ENCODE measurements around the gene SEMA5A.

Gene SEMA5A

DNA sequence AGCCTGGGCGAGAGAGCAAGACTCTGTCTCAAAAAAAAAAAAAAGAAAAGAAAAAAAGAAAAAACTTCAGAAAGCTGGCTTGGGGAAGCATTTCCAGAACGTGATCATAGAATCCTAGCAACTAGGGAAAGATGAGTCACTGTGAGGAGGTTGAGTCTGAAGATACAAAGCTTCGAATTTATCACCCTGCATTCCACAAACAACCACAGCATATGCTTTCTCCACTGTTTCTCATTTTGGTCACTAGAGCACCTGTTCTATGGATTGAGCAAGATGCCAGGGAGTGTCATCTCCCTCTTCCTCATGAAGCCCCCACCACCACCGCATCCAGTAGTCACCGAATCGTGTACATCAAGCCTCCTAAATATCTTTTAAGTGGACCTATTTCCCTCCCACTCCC is 37.9 kb downstream of the SEMA5A start:
- no peak for DNase-seq

DNA sequence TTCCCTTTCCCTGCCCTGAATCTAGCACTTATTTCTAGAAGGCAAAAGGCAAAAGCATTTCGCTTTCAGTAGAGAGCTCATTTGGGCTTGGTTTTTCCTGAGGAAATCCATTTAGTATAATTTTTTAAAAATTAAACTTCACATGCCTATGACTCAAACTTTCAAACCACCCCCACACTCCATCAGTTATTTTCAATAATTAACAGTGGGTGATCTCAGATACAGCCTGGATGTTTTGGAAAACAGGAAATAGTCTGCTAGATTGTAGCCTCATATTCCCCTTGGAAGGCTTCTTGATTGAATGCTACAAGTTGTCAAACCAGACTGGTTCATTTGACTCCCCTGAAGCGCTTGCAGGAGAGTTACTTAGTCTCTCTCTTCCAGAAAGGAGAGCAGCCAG is 40.6 kb downstream of the SEMA5A start:
- no peak for DNase-seq

DNA sequence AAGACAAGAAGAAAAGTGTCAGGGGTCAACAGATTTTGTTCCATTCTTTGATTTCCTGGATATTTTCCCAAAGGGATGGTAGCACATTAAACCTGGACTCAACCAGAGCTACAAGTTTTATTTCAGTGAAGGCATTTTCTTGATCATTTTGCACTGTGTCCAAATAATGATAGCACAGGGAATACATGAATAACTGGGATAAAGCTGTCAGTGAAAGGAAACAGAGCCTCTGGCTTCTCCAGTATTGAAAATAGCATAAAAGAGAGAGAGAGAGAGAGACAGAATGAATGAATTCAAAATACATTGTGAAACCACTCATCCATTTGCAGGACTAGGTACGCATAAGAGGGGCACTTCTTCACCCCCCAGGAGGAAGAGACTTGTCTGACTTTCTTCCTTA is 43.0 kb downstream of the SEMA5A start:
- no peak for DNase-seq

DNA sequence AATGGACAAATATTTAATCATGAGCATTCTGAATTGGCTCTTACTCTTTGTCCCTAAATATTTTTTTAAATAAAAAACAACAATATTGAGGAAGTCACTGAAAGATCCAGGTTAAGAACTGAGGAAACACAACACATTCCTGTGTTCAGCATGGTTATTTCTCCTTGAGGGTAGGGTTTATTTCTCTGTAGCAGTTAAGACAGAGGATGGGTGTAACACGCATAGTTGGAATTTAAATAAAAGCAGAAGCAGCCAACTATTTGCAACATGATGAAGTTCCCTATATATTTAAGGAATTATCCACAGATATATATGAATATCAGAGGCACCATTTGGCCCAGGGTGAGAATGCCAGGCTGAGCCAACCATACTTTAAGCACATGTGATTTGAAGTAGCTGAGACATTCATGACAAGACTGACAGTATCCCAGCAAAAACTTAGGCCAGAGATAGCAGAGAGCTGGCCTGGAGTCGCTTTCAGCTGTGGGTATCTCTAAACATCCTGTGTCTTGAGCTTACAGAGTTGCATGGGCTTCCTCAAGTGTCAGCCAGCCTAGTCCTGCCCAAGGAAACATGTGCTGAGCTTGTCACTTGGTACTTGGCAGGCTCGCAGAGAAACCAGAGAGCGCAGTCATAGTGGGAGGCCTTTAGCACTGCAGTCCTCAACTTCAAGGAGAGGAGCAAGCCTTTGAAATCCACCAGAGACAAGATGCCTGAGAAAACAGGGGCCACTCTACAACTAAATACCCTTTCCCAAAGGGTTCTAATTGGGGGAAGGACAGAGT is 43.6 kb downstream of the SEMA5A start:
- DNase-seq = no peak

DNA sequence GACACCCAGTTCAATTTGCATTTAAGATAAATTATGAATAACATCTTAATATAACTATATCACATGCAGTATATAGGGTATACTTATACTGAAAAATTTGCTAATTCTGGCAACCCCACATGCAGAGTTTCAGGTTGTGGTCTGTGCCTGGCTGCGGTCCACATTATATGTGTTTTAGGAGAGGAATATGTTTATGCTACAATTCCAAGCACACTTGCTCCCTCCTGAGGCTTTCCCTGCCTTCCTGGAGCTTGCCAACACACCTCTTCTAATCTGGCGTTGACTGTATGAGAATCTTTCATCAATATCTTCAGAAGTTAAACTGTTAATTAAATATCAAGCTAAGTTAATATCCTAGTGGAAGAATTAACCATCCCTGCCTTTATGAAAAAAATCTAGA is 45.2 kb downstream of the SEMA5A start:
- DNase-seq = no peak

DNA sequence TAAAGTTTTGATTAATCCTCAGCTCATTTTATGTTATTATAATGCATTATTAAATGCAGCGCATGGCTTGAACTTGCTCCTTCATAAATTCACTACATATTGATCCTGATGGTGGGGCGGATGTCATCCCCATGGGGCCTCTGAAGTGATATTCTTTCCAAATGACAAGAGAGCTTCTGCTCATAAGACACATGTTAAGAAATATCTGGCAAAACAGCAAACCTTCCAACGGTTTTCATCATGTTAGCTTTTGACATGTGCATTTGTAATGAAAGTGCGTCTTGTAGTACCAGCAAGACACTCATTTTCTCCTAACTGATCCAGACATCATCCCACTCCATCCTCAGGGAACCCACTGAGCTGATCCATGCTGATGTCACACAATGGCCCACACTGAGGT is 45.7 kb downstream of the SEMA5A start:
- DNase-seq = no peak

DNA sequence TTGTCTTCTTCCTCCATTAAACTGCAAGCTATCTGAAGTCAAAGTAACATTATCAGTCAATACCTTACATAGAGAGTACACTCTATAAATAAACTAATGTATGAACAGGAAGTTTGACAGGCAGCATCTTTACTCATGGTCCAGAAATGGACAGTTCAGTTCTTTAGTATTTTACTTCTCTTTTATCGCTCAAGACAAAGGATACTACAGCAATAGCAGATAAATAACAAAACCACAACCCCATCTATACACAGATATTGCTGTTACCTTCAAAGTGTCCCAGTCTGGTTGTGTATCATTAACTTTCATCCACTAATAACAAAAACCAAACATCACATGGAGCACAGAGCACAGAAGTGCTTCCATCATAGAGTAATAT is 46.4 kb downstream of the SEMA5A start:
- DNase-seq = no peak

DNA sequence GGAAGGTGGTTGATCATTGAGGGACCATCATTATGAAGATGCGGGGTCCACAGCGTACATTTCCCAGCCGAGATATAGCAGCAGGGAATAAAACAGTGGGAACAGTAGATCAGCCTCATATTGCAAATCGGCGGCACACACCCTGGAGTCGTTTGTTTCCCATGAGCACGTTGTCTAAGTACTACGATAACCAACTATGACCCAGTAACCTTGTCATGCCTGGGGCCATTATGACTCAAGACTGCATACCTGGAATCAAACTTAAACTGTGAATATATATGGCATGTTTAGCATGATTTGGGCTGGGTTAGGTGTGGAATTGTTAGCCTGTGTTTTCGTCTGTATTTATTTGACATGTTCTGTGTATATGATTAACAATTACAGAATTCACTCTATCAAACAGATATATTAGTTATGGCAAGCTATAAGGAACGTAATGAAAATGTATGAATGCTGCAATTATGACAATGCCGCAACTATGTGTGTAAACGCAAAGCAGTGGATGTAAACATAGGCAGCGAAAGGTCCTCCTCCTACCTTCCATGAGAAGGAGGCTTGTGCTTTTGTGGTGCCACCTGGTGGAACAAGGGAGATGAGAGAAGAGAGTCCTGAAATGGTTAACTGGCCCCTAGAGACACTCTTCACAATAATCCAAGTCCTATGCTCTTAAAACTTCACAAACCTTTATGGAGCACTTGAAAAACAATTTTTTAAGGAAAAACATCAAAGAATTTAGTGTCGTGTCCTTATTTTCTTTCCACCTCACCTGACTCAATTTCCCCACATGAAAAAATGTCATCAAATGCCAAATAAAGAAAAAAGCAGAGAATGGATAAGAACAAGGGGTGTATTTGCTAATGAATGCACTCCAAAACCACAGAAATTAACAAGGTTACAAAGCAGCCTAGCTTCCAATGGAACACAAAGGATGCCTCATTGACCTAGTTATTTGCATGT is 47.1 kb downstream of the SEMA5A start:
- no peak for DNase-seq

DNA sequence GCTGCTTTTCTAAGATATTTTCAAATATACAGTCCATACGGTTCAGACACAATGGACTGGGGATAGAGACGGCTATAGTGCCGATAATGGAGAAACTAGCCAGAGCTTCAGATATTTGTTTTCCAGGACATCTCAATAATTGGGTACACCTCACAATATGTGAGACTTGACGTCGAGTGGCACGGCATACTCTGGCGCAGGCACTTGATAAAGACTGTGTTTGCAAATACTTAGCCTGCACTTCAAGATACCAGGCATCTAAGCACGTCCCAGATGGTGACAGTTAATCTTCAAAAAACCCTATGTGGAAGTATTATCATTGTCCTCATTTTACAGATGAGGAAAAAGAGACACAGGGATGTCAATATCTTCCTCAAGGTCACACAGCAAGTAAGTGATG is 48.5 kb downstream of the SEMA5A start:
- no peak for DNase-seq

DNA sequence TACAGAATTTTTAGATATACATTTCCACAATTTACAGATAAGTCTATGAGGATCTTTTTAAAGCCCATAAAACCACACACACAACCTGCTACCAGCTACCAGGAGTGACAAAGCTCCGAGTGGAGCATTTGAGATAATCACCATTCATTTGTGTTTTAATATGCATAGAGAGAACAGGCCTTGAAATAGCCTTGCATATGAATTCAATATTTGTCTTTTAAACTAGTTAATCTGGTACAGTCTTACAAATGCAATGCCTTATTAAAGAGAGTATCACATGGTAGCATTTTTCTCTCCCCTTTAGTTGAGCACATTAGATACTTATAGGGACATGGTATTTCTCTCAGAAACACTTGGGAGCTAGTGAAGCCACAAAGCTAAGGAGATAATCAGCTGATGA is 49.1 kb downstream of the SEMA5A start:
- no peak for DNase-seq

DNA sequence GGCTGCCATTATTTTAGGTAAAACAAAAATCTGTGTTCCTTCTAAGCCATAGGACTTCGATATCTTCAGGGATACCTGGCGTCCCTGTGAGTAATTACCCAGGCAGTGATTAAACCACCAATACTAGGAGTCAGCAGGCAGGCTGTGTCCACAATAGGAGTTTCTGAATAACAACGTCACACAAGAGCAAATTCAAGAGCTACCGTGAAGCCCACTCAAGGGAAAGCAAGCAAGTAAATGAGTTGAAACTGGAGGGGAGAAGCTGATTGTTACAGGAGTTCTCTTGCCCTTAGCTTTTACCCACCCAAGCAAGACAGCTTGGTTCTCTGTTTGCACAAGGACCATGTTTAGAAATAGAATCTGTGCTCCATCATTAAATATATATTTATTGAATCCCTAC is 50.8 kb downstream of the SEMA5A start:
- no peak for DNase-seq

DNA sequence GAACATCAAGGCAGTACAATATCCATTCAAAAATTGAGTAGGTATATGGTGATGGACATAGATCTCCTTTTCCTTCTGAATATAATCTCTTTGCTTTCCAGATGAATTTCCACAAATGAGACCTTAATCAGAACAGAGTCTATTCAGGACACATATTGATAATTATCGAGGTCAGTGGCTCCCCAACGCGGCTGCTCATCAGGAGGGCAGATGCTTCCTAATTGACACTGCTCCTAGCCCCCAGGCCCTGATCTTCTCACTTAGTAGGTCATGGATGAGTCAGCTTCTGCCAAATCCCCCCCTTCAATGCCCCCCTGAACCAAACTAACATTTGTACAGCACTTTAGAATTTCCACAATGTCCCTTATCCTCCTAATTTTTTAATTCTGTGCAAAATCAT is 51.6 kb downstream of the SEMA5A start:
- no peak for DNase-seq

DNA sequence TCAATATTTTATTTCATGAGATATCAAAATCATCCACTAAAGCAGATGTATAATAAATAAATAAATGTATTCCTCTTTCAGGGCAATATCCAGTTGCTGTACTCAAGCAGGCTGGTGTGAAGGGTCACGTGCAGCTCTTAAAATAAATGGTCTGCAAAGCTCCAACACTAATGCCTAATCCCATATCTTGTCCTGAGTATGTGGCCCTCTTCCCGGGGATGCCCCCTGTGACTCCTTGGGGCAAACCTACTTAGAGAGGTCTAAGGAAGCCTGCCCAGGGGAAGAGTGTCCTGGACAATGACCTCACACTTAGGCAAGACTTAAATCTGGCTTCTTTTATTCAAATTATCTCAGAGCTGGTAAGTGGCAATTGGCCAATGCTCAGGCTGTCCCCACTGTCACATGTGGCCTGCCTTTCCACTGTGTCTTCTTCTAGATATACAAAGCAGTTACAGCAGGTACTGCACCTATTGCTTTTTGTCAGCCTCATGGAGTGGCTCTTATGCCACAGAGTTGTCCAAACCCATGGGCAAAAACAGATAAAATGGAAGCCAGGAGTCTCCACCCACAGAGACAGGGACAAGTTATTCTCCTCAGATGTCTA is 55.3 kb downstream of the SEMA5A start:
- DNase-seq = no peak

DNA sequence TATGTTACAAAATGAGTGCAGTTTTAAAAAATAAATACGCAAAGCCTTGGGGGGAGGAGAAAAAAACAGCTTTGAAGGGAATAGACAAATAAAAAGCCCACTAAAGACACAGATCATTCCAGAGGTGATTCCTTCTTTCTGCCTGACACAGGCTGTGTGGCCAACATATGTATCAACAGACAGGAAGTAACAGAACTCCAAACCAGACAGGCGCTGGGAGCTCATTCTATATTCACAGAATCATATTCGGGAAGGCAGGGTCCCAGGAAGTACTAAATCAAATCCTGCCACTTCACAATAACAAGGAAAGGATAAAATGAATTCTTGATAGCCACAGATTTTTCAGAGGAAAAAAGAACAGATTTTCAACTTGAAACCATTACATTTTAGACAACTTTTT is 62.1 kb downstream of the SEMA5A start:
- no peak for DNase-seq

DNA sequence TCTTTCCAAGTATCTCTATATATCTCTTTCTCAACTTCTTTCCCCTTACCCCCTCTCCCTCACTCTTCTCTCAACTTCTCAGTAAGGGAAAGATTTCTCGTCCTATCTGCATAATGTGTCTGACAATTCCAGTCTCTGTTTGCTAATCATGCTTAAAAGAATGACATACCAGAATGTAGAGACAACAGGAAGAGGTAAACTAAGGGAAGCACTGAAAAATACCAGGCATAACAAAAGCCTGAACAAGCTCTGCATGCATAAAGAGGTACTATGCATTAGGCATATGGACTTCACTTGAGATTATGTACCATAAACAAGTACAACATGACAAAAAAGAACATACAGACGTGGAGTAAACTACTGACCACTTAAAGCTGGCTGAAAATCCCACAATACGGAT is 62.6 kb downstream of the SEMA5A start:
- DNase-seq = no peak

DNA sequence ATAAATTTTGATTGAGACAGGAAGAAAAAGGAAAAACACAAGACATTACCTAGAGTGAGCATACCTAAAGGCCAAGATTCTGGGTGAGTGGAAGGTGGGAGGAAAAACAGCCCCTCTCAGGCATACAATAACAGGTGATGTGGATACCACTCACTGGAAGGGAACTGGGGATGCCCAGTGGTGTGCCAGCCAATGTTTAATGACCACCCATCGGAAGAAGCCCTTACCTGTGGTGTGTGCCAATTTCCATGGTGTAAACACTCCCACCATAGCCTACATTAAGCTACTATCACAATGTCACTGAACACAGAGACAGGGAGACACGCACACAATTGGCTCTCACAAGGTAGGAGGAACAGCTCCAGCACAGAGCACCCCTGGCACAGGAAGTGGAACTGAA is 63.5 kb downstream of the SEMA5A start:
- DNase-seq = no peak

DNA sequence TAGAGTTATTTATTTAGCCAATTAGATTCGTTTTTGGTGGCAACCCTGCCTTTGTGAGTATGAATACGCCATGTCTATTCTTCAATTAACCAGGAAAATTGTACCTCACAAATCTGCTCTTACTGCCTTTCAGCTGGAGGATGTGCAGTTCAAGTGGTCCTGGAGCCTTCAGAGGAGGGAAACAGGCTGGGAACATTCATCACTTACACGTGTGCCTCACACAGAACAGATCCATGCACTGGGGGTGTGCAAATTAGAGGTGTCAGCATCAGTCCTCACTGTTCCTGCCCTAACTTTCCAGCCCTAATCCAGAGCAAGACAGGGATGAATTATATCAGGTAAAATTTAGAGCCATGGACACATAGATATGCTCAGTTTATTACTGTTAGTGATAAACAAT is 65.4 kb downstream of the SEMA5A start:
- no peak for DNase-seq

DNA sequence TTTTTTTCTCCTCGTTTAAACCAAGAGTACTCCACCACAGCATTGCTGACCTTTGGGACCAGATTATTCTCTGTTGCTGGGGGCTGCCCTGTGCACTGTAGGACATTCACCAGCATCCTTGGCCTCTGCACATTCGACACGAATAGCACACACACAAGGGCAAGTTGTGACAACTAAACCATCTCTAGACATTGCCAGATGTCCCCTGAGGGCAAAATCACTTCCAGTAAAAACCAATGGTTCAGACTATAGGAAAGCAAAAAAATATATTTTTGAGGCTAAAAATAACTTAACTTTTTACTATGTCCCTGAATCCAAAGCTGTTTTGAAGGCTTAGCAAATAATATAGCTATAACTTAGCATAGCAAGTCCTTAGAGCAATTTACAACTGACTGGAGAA is 65.9 kb downstream of the SEMA5A start:
- no peak for DNase-seq

DNA sequence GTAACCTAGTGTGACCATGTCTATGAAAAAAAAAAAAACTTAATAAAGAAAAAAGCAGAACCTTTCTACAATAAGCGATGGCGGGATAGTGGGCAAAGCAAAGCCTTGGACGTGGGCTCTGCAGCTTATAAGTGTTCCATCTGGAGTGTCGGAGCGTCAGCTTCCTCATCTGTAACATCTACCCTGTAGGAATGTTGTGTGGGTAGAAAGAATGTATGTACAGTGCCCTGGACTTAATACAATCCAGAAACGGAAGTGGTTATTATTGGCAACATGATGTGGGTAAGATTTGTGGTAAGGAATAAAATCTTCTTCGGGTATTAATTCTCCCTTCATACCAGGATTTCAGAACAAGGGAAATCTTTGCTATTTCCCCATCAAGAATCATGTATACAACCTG is 66.5 kb downstream of the SEMA5A start:
- no peak for DNase-seq

DNA sequence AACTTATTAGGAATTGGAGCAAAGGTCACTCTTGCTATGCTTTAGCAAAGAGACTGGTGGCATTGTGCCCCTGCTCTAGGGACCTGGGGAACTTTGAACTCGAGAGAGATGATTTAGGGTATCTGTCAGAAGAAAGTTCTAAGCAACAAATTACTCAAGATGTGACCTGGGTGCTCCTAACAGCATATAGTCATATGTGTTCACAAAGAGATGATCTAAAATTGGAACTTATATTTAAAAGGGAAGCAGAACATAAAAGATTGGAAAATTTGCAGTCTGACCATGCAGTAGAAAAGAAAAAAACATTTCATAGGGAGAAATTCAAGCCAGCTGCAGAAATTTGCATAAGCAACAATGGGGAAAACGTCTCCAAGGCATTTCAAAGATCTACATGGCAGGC is 68.3 kb downstream of the SEMA5A start:
- no peak for DNase-seq

DNA sequence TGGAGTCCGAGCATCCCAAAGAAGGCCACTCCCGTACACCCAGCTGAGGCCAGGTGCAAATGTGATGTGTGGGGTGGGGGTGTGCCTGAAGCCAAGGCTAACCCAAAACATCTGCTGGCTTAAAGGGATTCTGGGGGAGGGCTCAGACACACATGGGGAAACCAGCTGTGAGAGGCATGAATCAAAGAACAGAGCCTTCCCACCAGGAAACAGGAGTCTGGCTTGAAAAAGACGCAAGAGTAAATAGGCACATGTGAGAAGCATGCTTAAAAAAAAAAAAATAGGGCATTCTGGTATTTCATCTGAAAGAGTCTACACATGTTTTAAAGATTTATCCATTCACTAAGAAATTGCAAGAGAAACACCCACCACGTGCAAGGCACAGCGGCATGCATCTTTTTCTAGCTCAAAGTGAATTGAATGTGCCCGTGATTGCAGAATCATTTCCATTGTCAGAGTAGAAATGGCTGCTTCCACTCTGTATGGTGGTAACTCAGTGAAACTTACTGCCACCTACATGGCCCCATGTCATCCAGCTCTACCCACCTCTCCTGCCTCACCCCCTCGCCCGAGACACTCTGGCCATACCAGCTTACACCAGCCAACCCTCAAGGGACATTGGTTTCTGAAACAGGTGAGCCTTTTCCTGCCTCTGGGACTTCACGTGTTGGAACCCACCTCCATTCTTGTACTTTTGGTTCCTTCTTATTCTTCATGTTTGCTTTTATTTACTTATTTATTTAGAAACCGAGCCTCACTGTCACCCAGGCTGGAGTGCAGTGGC is 71.5 kb downstream of the SEMA5A start:
- no peak for DNase-seq

DNA sequence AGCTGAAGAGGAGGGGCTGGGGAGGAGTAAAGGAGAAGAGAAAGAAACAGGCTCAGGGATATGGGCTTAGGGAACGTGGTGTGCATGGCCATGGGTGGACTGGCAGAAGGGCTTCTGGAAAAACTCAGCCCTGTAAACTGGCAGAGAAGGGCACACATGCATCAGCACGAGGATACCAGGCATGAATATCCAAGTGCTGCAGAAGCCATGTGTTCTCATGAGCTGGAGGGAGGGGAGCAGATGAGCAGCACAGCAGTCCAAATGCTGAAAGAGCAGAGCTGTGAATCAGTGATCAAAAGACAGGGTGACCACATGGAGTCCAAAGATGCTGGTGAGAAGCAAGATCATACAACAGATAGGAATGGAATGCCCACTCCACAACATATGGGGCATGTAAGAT is 72.3 kb downstream of the SEMA5A start:
- no peak for DNase-seq

DNA sequence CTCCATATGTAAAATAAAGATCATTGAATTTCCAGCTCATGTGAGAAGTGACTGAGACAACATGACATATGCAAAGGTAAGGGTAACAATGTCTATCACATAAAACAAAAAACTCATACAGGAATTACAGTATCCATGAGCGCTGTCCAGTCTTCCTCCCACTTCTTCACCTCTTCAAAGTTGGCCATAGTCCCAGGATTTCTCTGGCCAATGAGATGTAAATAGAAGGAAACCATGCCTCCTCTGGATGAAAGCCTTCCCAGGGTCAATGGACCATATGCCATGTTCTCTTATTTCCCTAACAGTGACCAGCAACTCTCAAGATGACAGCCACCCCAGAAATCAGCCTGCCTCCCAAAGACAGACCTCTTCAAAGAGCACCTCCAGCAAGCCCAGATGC is 75.5 kb downstream of the SEMA5A start:
- DNase-seq = no peak
